ENCODE results near the gene PKMYT1. TPM values are rescaled to one million over a fixed set of nuclear protein-coding genes. Genes with fewer than 3 reads are reported as not detected.

Gene PKMYT1
- total RNA-seq, 1 donor from 2014 or later, result 2.1 TPM

DNA sequence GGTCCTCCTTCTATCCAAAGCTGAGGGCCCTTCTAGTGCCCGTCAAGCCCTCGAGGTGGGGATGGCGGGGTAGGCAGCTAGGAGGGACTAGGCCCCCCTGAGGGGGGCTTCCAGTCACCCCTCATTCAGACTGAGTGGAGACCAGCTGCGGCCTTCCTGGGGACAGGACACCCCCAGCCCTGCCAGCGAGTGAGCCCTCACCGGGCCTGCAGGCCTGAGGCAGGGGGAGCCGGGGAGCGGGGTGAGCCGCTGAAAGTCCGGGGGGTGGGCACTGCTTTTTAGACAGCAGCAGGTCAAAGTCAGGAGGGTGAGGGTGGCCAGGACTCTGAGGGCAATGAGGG lies 24.8 kb downstream of the PKMYT1 start:
- Histone ChIP-seq H3K27ac (ENCODE audit: low read depth, low read length) (no peak overlapping the region), H3K9me3 (ENCODE audit: control insufficient read depth in 3 of 3, low read length in 3 of 3) (no peaks in the 10 kb centered on the region), H3K4me3 (ENCODE audit: low read length in 3 of 3) (no peak overlapping the region), H3K36me3 (ENCODE audit: control insufficient read depth in 3 of 3, insufficient read depth in 3 of 3, low read length in 3 of 3) (peaks cover 0 to 1% (median 0%) of the 10 kb centered on the region in 3 donors), H3K27me3 (ENCODE audit: control insufficient read depth in 3 of 3, insufficient read depth in 3 of 3, low read length in 3 of 3) (peaks cover 27 to 45% (median 42%) of the 10 kb centered on the region in 3 donors), H3K4me1 (ENCODE audit: control insufficient read depth in 3 of 3, insufficient read depth in 3 of 3, low read length in 3 of 3) (peaks cover 0 to 5% (median under 1%) of the 10 kb centered on the region in 3 donors), H3K9ac (ENCODE audit: low read depth in 1 of 3, low read length in 3 of 3) (no peak overlapping the region)

DNA sequence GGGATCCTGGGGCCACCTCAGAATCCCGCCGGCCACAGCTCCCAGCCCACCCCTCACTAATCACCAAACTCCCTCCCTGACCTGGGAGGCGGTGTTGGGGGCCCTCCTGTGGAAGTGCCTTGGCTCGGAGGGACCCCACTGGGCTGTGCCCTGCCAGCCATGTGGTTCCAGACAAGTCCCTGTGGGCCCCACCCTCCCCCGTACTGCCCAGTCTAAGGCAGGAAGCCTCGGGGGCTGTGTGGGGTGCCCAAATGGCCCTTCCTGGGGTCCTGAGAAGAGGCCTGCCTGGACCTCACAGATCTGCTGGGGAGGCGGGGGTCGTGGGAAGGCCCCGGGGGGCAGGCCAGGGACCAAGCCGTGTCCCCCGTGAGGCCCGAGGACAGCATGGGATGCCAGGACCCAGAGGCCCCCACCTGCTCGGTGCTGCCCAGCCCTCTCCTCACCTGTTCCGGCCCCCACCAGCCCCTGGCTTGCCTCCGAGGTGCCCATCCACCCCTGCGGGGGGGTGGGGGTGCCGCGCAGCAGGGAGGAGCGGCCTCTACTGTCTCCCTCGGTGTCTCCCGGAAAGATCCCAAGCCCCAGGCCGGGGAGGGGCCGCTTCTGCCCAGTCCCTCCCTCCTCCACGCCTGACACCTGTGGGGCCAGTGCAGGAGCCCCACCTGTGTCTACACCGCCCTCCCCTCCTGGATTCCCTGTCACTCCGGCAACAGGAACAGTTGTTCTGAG lies 25.4 kb downstream of the PKMYT1 start:
- Histone ChIP-seq H3K27ac (ENCODE audit: low read depth, low read length) (no peak overlapping the region), H3K4me3 (ENCODE audit: low read length in 3 of 3) (no peak overlapping the region), H3K9me3 (ENCODE audit: control insufficient read depth in 3 of 3, low read length in 3 of 3) (no peaks in the 10 kb centered on the region), H3K9ac (ENCODE audit: low read depth in 1 of 3, low read length in 3 of 3) (no peak overlapping the region), H3K36me3 (ENCODE audit: control insufficient read depth in 3 of 3, insufficient read depth in 3 of 3, low read length in 3 of 3) (peaks cover 0 to 7% (median 1%) of the 10 kb centered on the region in 3 donors), H3K4me1 (ENCODE audit: control insufficient read depth in 3 of 3, insufficient read depth in 3 of 3, low read length in 3 of 3) (peaks cover 3 to 11% (median 7%) of the 10 kb centered on the region in 3 donors), H3K27me3 (ENCODE audit: control insufficient read depth in 3 of 3, insufficient read depth in 3 of 3, low read length in 3 of 3) (peaks cover 26 to 42% (median 42%) of the 10 kb centered on the region in 3 donors)

DNA sequence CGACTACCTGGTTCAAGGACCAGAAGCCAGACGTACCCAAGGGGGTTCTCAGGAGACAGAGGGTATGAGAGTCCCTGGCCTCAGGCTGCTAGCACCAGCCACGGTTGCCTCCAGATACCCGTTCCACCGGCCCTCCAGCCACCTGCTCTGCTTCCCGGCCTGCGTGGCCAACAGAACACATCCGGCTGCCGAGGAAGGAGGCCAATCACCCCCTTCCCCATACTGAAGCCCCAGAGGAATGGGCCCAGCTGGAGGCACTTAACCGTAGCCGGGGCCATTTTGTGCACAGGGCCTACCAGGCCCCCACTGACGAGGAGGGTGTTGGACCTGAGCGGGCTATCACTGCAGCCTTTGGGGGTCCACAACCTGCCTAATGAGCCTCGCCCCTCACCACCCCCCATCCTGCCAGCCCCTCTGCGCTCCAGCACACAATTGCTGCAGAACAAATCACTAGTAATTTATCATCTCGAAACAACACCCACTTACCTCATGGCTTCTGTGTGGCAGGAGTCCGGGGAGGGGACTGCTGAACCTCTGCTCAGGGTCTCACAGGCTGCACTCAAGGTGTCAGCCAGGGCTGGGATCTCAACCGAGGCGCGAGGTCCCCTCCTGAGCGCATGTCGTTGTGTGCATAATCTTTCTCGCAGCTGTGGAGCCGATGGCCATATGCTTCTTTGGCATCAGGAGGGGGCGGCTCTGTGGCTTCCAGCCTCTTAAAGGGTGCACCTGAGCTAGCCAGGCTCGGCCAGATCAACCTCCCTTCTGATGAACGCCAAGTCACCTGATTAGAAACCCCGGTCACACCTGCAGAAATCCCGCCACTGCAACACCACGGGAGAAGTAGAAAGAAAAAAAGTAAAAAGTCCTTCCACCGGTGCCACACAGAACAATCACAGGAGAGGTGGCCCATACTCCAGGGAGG lies 26.3 kb downstream of the PKMYT1 start:
- Histone ChIP-seq H3K4me3 (ENCODE audit: low read length in 3 of 3) (no peak overlapping the region), H3K27ac (ENCODE audit: low read depth, low read length) (no peak overlapping the region), H3K27me3 (ENCODE audit: control insufficient read depth in 3 of 3, insufficient read depth in 3 of 3, low read length in 3 of 3) (peaks cover 26 to 37% (median 34%) of the 10 kb centered on the region in 3 donors), H3K9ac (ENCODE audit: low read depth in 1 of 3, low read length in 3 of 3) (no peak overlapping the region), H3K9me3 (ENCODE audit: control insufficient read depth in 3 of 3, low read length in 3 of 3) (no peaks in the 10 kb centered on the region), H3K4me1 (ENCODE audit: control insufficient read depth in 3 of 3, insufficient read depth in 3 of 3, low read length in 3 of 3) (peaks cover 11 to 20% (median 15%) of the 10 kb centered on the region in 3 donors), H3K36me3 (ENCODE audit: control insufficient read depth in 3 of 3, insufficient read depth in 3 of 3, low read length in 3 of 3) (peaks cover 0 to 8% (median 7%) of the 10 kb centered on the region in 3 donors)

DNA sequence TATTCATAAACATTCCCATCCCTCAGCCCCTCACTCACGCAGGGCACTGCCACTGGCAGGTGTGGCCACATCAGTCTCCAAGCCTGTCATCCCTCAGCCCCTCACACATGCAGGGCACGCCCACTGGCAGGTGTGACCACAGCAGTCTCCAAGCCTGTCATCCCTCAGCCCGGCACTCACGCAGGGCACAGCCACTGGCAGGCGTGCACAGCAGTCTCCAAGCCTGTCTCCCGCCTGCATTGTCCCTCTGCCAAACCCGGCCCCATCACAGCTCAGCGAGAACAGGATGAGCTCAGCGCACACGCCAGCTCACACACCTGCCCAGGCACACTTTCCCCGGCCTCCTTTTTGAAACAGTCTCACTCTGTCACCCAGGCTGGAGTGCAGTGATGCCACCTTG lies 27.6 kb downstream of the PKMYT1 start:
- H3K9ac ChIP-seq (ENCODE audit: low read depth in 1 of 3, low read length in 3 of 3), result no peak overlapping the region
- peaks cover 2 to 11% (median 8%) of the 10 kb centered on the region in 3 donors for H3K36me3 ChIP-seq (ENCODE audit: control insufficient read depth in 3 of 3, insufficient read depth in 3 of 3, low read length in 3 of 3)
- no peaks in the 10 kb centered on the region for H3K9me3 ChIP-seq (ENCODE audit: control insufficient read depth in 3 of 3, low read length in 3 of 3)
- H3K27ac ChIP-seq (ENCODE audit: low read depth, low read length), result no peak overlapping the region
- no peak overlapping the region for H3K4me3 ChIP-seq (ENCODE audit: low read length in 3 of 3)
- peaks cover 26 to 33% (median 33%) of the 10 kb centered on the region in 3 donors for H3K27me3 ChIP-seq (ENCODE audit: control insufficient read depth in 3 of 3, insufficient read depth in 3 of 3, low read length in 3 of 3)
- H3K4me1 ChIP-seq (ENCODE audit: control insufficient read depth in 3 of 3, insufficient read depth in 3 of 3, low read length in 3 of 3), result peaks cover 15 to 24% (median 20%) of the 10 kb centered on the region in 3 donors

DNA sequence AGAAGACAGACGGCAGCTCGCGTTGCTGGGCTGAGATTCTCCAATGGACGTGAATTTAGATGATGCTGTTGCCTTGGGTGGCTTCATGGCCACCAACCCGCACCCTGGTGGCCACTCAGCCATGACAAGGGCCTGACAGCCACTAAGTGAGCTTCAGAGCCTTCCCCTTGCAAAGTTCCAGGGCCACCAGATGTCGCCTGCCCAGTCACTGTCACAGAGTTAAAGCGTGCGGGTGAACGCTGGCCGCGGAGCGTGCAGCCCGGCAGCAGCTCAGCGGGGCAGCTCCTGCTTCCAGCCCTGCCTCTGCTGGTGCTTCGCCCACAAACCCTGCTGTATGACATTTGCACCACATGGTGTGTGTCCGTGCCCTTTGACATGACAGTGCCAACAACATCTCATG lies 29.5 kb downstream of the PKMYT1 start:
- Histone ChIP-seq H3K9me3 (ENCODE audit: control insufficient read depth in 3 of 3, low read length in 3 of 3) (no peaks in the 10 kb centered on the region), H3K9ac (ENCODE audit: low read depth in 1 of 3, low read length in 3 of 3) (no peak overlapping the region), H3K36me3 (ENCODE audit: control insufficient read depth in 3 of 3, insufficient read depth in 3 of 3, low read length in 3 of 3) (peaks cover 5 to 15% (median 11%) of the 10 kb centered on the region in 3 donors), H3K27ac (ENCODE audit: low read depth, low read length) (no peak overlapping the region), H3K4me3 (ENCODE audit: low read length in 3 of 3) (no peak overlapping the region), H3K27me3 (ENCODE audit: control insufficient read depth in 3 of 3, insufficient read depth in 3 of 3, low read length in 3 of 3) (peaks cover 9 to 22% (median 21%) of the 10 kb centered on the region in 3 donors), H3K4me1 (ENCODE audit: control insufficient read depth in 3 of 3, insufficient read depth in 3 of 3, low read length in 3 of 3) (peaks cover 15 to 24% (median 20%) of the 10 kb centered on the region in 3 donors)

DNA sequence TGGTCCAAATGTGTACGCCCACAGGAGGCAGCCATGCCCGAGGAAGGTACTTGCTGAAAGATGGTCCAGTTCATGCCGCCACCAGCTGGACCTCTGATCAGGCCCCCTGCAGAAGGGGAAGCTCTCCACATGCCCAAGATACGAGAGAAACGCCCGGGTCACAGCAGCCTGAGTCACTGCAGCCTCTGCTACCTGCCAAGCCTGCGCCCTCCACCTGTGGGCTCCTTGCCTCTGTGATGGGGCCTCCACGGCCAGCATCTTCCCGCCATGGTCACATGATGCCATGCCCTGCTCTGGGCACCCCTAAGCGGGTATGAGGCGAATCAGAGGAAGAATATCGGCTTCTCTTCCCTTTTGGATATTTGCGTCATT lies 29.9 kb downstream of the PKMYT1 start:
- Histone ChIP-seq H3K9me3 (ENCODE audit: control insufficient read depth in 3 of 3, low read length in 3 of 3) (no peaks in the 10 kb centered on the region), H3K27me3 (ENCODE audit: control insufficient read depth in 3 of 3, insufficient read depth in 3 of 3, low read length in 3 of 3) (peaks cover 8 to 19% (median 19%) of the 10 kb centered on the region in 3 donors), H3K4me3 (ENCODE audit: low read length in 3 of 3) (no peak overlapping the region), H3K4me1 (ENCODE audit: control insufficient read depth in 3 of 3, insufficient read depth in 3 of 3, low read length in 3 of 3) (peaks cover 15 to 24% (median 20%) of the 10 kb centered on the region in 3 donors), H3K27ac (ENCODE audit: low read depth, low read length) (no peak overlapping the region), H3K9ac (ENCODE audit: low read depth in 1 of 3, low read length in 3 of 3) (no peak overlapping the region), H3K36me3 (ENCODE audit: control insufficient read depth in 3 of 3, insufficient read depth in 3 of 3, low read length in 3 of 3) (peaks cover 5 to 15% (median 11%) of the 10 kb centered on the region in 3 donors)

DNA sequence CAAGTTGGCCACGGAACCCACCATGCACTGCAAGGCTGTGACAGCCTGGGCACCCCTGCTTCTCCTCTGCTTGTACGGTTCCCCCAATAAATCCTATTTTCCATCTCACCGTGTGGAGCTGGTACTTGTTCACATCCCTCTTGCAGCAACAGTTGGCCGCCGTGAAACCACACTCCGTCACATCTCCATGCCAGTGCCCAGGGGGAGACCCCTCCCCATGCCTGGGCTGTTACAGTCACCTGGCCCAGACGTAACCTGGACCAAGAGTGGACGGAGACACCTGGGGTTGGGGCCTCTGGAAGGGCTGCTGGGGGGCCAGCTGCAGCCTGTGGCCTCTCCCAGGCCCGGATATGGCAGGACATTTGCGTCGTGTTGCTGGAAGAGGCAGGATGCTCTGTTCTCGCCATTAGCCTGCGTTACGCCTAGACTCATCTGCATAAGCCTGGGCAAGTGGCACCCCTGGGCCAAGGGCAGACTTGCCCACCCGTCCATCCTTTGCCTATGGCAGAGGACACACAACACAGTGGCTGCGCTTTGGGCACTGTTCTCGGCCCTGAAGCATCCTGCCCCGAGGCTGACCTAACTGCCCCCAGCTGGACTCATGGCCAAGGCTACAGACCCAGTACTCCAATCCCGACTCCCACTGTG lies 30.4 kb downstream of the PKMYT1 start:
- H3K9ac ChIP-seq (ENCODE audit: low read depth in 1 of 3, low read length in 3 of 3), result peak overlapping the region in 2 of 3 donors; percentile 33 to 43
- H3K27ac ChIP-seq (ENCODE audit: low read depth, low read length), result no peak overlapping the region
- H3K9me3 ChIP-seq (ENCODE audit: control insufficient read depth in 3 of 3, low read length in 3 of 3), result no peaks in the 10 kb centered on the region
- H3K4me1 ChIP-seq (ENCODE audit: control insufficient read depth in 3 of 3, insufficient read depth in 3 of 3, low read length in 3 of 3), result peaks cover 15 to 24% (median 20%) of the 10 kb centered on the region in 3 donors
- no peak overlapping the region for H3K4me3 ChIP-seq (ENCODE audit: low read length in 3 of 3)
- peaks cover 5 to 14% (median 14%) of the 10 kb centered on the region in 3 donors for H3K27me3 ChIP-seq (ENCODE audit: control insufficient read depth in 3 of 3, insufficient read depth in 3 of 3, low read length in 3 of 3)
- peaks cover 5 to 15% (median 11%) of the 10 kb centered on the region in 3 donors for H3K36me3 ChIP-seq (ENCODE audit: control insufficient read depth in 3 of 3, insufficient read depth in 3 of 3, low read length in 3 of 3)

DNA sequence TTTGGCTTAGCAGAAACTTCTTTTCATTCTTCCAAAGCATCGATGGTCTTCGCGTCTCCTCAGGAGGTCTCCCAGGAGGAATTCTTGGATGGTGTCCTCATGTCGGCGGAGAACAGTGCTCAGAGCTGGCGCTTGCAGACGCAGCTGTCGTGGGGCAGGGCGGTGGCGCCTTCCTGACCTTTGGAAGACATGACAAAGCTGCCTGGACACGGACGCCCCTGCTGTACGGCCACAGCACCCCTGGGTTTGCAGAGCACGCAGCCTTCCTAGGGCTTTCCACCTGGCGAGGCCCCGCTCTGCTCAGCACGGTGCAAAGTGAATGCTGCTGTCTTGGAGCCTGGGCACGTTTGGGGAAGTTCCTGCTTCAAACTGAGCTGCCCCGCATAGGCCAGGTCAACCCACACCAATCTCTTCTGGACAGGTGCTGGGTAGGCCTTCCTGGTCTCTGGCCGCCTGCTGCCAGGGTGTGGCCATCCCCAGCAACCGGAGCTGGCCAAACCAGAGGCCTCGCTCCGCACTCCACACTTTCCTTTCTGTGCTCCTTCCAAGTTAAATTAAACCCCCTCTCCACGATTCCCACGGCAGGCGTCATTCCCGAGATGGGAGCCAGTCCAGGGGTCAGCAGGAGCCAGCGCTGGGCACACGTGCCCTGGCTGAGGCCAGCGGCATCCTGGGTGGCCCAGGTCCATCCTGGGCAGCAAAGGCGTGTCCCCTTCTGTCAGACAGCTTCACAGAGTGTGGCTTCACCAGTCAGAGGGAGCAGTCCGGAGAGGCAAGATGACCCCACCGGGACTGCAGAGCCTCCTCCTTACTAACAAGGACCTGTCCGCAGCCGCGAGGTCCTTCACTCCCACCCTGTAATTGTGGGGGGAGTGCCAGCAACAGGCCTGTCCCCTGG lies 31.2 kb downstream of the PKMYT1 start:
- peaks cover under 1 to 7% (median 6%) of the 10 kb centered on the region in 3 donors for H3K27me3 ChIP-seq (ENCODE audit: control insufficient read depth in 3 of 3, insufficient read depth in 3 of 3, low read length in 3 of 3)
- peaks cover 15 to 24% (median 20%) of the 10 kb centered on the region in 3 donors for H3K4me1 ChIP-seq (ENCODE audit: control insufficient read depth in 3 of 3, insufficient read depth in 3 of 3, low read length in 3 of 3)
- no peak overlapping the region for H3K4me3 ChIP-seq (ENCODE audit: low read length in 3 of 3)
- no peaks in the 10 kb centered on the region for H3K9me3 ChIP-seq (ENCODE audit: control insufficient read depth in 3 of 3, low read length in 3 of 3)
- peaks cover 5 to 16% (median 12%) of the 10 kb centered on the region in 3 donors for H3K36me3 ChIP-seq (ENCODE audit: control insufficient read depth in 3 of 3, insufficient read depth in 3 of 3, low read length in 3 of 3)
- H3K9ac ChIP-seq (ENCODE audit: low read depth in 1 of 3, low read length in 3 of 3), result peak overlapping the region in 2 of 3 donors; percentile 43 to 45
- peak overlapping the region; percentile 40 for H3K27ac ChIP-seq (ENCODE audit: low read depth, low read length)

DNA sequence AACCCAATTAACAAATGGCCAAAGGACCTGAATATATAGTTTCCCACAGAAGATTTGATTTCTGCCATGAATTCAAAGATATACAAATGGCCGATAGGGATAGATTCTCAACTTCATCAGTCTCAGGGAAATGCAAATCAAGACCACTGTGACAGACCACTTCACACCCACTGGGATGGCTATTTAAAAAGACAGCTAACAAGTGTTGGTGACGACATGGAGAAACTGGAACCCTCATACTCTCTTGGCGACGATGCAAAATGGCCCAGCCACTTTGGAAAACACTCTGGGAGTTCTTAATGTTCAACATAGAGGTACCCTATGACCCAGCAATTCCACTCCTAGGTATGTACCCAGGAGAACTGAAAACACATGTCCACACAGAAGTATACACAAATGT lies 33.6 kb downstream of the PKMYT1 start:
- Histone ChIP-seq H3K36me3 (ENCODE audit: control insufficient read depth in 3 of 3, insufficient read depth in 3 of 3, low read length in 3 of 3) (peaks cover 9 to 27% (median 27%) of the 10 kb centered on the region in 3 donors), H3K4me1 (ENCODE audit: control insufficient read depth in 3 of 3, insufficient read depth in 3 of 3, low read length in 3 of 3) (peaks cover 15 to 24% (median 20%) of the 10 kb centered on the region in 3 donors), H3K4me3 (ENCODE audit: low read length in 3 of 3) (no peak overlapping the region), H3K9me3 (ENCODE audit: control insufficient read depth in 3 of 3, low read length in 3 of 3) (no peaks in the 10 kb centered on the region), H3K9ac (ENCODE audit: low read depth in 1 of 3, low read length in 3 of 3) (no peak overlapping the region), H3K27me3 (ENCODE audit: control insufficient read depth in 3 of 3, insufficient read depth in 3 of 3, low read length in 3 of 3) (no peaks in the 10 kb centered on the region), H3K27ac (ENCODE audit: low read depth, low read length) (no peak overlapping the region)
